ENCODE results near the gene BTD. TPM values are rescaled to one million over a fixed set of nuclear protein-coding genes. Genes with fewer than 3 reads are reported as not detected.
"Not testable (repeated sequence)": the region's sequence is repeated elsewhere in the genome, so short reads cannot be mapped to it uniquely, and the experiment has no call there.

The BTD gene
- total RNA-seq, 2 donors from 2014 or later, result 17.3 to 21.2 TPM

- peaks cover 14% of the 10 kb centered on the region for H3K36me3 Mint-ChIP-seq (ENCODE audit: low read depth)
- H3K4me1 Mint-ChIP-seq, result peaks cover 11% of the 10 kb centered on the region
Measured at GRCh38 chr3:15581471-15582394, 19.8 kb upstream of the BTD start.

GRCh38 chr3:15585111-15585845 lies 16.3 kb upstream of the BTD start:
- ATAC-seq, result no peak
- H3K27me3 Mint-ChIP-seq, result no peaks in the 10 kb centered on the region
- no peak overlapping the region for H3K4me3 Mint-ChIP-seq
- no peak for DNase-seq
- no peak overlapping the region for H3K27ac Mint-ChIP-seq
- H3K36me3 Mint-ChIP-seq (ENCODE audit: low read depth), result peaks cover 9% of the 10 kb centered on the region
- H3K9me3 ChIP-seq (ENCODE audit: control insufficient read depth, low read length, poor library complexity, severe bottlenecking), result no peaks in the 10 kb centered on the region
- peaks cover 10% of the 10 kb centered on the region for H3K4me1 Mint-ChIP-seq

More at GRCh38 chr3:15581471-15582394, 19.8 kb upstream of the BTD start:
- H3K27ac Mint-ChIP-seq, result no peak overlapping the region
- no peak for DNase-seq
- H3K9me3 ChIP-seq (ENCODE audit: control insufficient read depth, low read length, poor library complexity, severe bottlenecking), result no peaks in the 10 kb centered on the region
- no peak overlapping the region for H3K4me3 Mint-ChIP-seq
- no peaks in the 10 kb centered on the region for H3K27me3 Mint-ChIP-seq
- ATAC-seq, result no peak

- peak overlapping the region; percentile 11 for H3K27ac Mint-ChIP-seq
Measured at GRCh38 chr3:15591242-15591641, 10.3 kb upstream of the BTD start.

GRCh38 chr3:15591928-15592327 lies 9.6 kb upstream of the BTD start:
- Mint-ChIP-seq H3K27me3 (no peaks in the 10 kb centered on the region), H3K27ac (no peak overlapping the region), H3K4me3 (no peak overlapping the region), H3K4me1 (peaks cover 4% of the 10 kb centered on the region), H3K36me3 (ENCODE audit: low read depth) (peaks cover under 1% of the 10 kb centered on the region)
- DNase-seq (no peak), ATAC-seq (no peak)
- H3K9me3 ChIP-seq (ENCODE audit: control insufficient read depth, low read length, poor library complexity, severe bottlenecking), result no peaks in the 10 kb centered on the region

More at GRCh38 chr3:15591242-15591641, 10.3 kb upstream of the BTD start:
- no peak for DNase-seq
- H3K9me3 ChIP-seq (ENCODE audit: control insufficient read depth, low read length, poor library complexity, severe bottlenecking), result no peaks in the 10 kb centered on the region
- Mint-ChIP-seq H3K4me3 (no peak overlapping the region), H3K36me3 (ENCODE audit: low read depth) (no peaks in the 10 kb centered on the region), H3K4me1 (peaks cover 4% of the 10 kb centered on the region), H3K27me3 (no peaks in the 10 kb centered on the region)
- no peak for ATAC-seq

- no peak overlapping the region for H3K4me3 Mint-ChIP-seq
- ATAC-seq, result no peak
- no peaks in the 10 kb centered on the region for H3K9me3 ChIP-seq (ENCODE audit: control insufficient read depth, low read length, poor library complexity, severe bottlenecking)
- H3K36me3 Mint-ChIP-seq (ENCODE audit: low read depth), result peaks cover 7% of the 10 kb centered on the region
- H3K4me1 Mint-ChIP-seq, result peaks cover 4% of the 10 kb centered on the region
- H3K27me3 Mint-ChIP-seq, result no peaks in the 10 kb centered on the region
- H3K27ac Mint-ChIP-seq, result no peak overlapping the region
- DNase-seq, result no peak
Measured at GRCh38 chr3:15592968-15593367, 8.6 kb upstream of the BTD start.

GRCh38 chr3:15595955-15596354 lies 5.6 kb upstream of the BTD start:
- Mint-ChIP-seq H3K4me3 (no peak overlapping the region), H3K27ac (no peak overlapping the region), H3K36me3 (ENCODE audit: low read depth) (peaks cover 10% of the 10 kb centered on the region), H3K4me1 (peaks cover 23% of the 10 kb centered on the region), H3K27me3 (no peaks in the 10 kb centered on the region)
- no peaks in the 10 kb centered on the region for H3K9me3 ChIP-seq (ENCODE audit: control insufficient read depth, low read length, poor library complexity, severe bottlenecking)
- DNase-seq (no peak), ATAC-seq (no peak)

- H3K27ac Mint-ChIP-seq, result peak overlapping the region; percentile 99
- no peak for DNase-seq
- H3K4me3 Mint-ChIP-seq, result peak overlapping the region; percentile 100
- H3K36me3 Mint-ChIP-seq (ENCODE audit: low read depth), result peaks cover 16% of the 10 kb centered on the region
- ATAC-seq, result peak; percentile 1
- H3K9me3 ChIP-seq (ENCODE audit: control insufficient read depth, low read length, poor library complexity, severe bottlenecking), result no peaks in the 10 kb centered on the region
- peaks cover 34% of the 10 kb centered on the region for H3K4me1 Mint-ChIP-seq
- no peaks in the 10 kb centered on the region for H3K27me3 Mint-ChIP-seq
Measured at GRCh38 chr3:15601046-15601398, 523 bp upstream of the BTD start.

- Mint-ChIP-seq H3K27ac (peak overlapping the region; percentile 99), H3K4me3 (peak overlapping the region; percentile 100), H3K36me3 (ENCODE audit: low read depth) (peaks cover 13% of the 10 kb centered on the region), H3K4me1 (peaks cover 34% of the 10 kb centered on the region), H3K27me3 (no peaks in the 10 kb centered on the region)
- no peak for DNase-seq
- no peaks in the 10 kb centered on the region for H3K9me3 ChIP-seq (ENCODE audit: control insufficient read depth, low read length, poor library complexity, severe bottlenecking)
- ATAC-seq, result no peak
Measured at GRCh38 chr3:15602146-15602536, 596 bp downstream of the BTD start.

GRCh38 chr3:15602816-15603215 lies 1.3 kb downstream of the BTD start:
- not testable (repeated sequence) for H3K36me3 Mint-ChIP-seq (ENCODE audit: low read depth); H3K27me3 Mint-ChIP-seq; ATAC-seq; H3K9me3 ChIP-seq (ENCODE audit: control insufficient read depth, low read length, poor library complexity, severe bottlenecking); DNase-seq
- peak overlapping the region; percentile 99 for H3K27ac Mint-ChIP-seq
- peak overlapping the region; percentile 100 for H3K4me3 Mint-ChIP-seq
- peaks cover 34% of the 10 kb centered on the region for H3K4me1 Mint-ChIP-seq

GRCh38 chr3:15604584-15604983 lies 3.0 kb downstream of the BTD start:
- not testable (repeated sequence) for DNase-seq; H3K4me3 Mint-ChIP-seq; H3K27ac Mint-ChIP-seq; H3K36me3 Mint-ChIP-seq (ENCODE audit: low read depth); ATAC-seq; H3K9me3 ChIP-seq (ENCODE audit: control insufficient read depth, low read length, poor library complexity, severe bottlenecking); H3K27me3 Mint-ChIP-seq
- H3K4me1 Mint-ChIP-seq, result peaks cover 25% of the 10 kb centered on the region

- no peaks in the 10 kb centered on the region for H3K27me3 Mint-ChIP-seq
- peaks cover 14% of the 10 kb centered on the region for H3K4me1 Mint-ChIP-seq
- no peak for ATAC-seq
- no peak for DNase-seq
- no peak overlapping the region for H3K27ac Mint-ChIP-seq
- no peaks in the 10 kb centered on the region for H3K9me3 ChIP-seq (ENCODE audit: control insufficient read depth, low read length, poor library complexity, severe bottlenecking)
- H3K36me3 Mint-ChIP-seq (ENCODE audit: low read depth), result peaks cover 6% of the 10 kb centered on the region
- no peak overlapping the region for H3K4me3 Mint-ChIP-seq
Measured at GRCh38 chr3:15606434-15606891, 4.9 kb downstream of the BTD start.

- DNase-seq (no peak), ATAC-seq (no peak)
- H3K9me3 ChIP-seq (ENCODE audit: control insufficient read depth, low read length, poor library complexity, severe bottlenecking), result no peaks in the 10 kb centered on the region
- no peak overlapping the region for H3K4me3 Mint-ChIP-seq
- H3K27ac Mint-ChIP-seq, result no peak overlapping the region
- H3K27me3 Mint-ChIP-seq, result no peaks in the 10 kb centered on the region
- peaks cover 2% of the 10 kb centered on the region for H3K36me3 Mint-ChIP-seq (ENCODE audit: low read depth)
- peaks cover 19% of the 10 kb centered on the region for H3K4me1 Mint-ChIP-seq
Measured at GRCh38 chr3:15610082-15610759, 8.7 kb downstream of the BTD start.

- Mint-ChIP-seq H3K27ac (no peak overlapping the region), H3K27me3 (no peaks in the 10 kb centered on the region), H3K4me1 (peaks cover 22% of the 10 kb centered on the region), H3K36me3 (ENCODE audit: low read depth) (peaks cover 3% of the 10 kb centered on the region), H3K4me3 (no peak overlapping the region)
- ATAC-seq, result no peak
- H3K9me3 ChIP-seq (ENCODE audit: control insufficient read depth, low read length, poor library complexity, severe bottlenecking), result no peaks in the 10 kb centered on the region
- DNase-seq, result no peak
Measured at GRCh38 chr3:15611018-15611417, 9.5 kb downstream of the BTD start.

Measured in T-helper 17 cell (primary cell).